ENCODE measurements around the gene CXCR6. TPM values are rescaled to one million over a fixed set of nuclear protein-coding genes. Genes with fewer than 3 reads are reported as not detected.

CXCR6 gene
- 1 to 10 TPM in 1 of 2 donors, under 1 TPM in 1; 0.39 to 2.6 TPM for total RNA-seq
- long read RNA-seq = 0 reads

DNA sequence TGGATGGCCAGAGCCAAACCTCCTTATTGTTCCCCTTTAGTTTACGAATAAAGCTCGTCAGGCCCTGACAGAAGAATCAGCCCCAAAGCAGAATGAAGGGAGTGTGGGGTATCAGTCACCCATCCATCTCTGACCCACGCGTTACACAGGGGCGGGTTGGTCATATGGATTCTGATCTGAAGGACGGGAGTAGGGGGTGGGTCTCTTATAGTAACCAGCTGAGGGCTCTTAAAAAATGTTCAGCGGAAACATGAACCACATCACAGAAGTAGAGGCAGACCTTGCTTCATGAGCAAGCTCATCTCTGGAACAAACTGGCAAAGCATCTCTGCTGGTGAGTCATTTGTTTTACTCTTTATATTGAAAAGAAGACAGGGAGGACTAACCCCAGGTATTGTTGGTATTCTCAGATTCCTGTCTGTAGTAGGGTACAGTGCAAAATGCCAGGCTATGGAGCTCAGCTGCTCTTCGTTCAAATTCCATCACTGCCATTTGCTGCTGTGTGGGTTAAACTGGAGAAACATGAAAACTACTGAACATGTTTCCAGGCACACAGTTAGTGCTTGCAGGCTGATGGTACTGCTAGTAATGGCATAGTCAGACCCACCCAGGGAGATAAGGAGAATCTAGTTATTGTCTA, at the start of gene CXCR6:
TSS of gene CXCR6 (plus strand) at position 258 of the 640 bp plus-strand sequence. CDS start 3,018 bp downstream, outside the sequence.
- intact Hi-C loops (cut with DNase I) = no loop called here
- DNase-seq (no peak), ATAC-seq (no peak)

DNA sequence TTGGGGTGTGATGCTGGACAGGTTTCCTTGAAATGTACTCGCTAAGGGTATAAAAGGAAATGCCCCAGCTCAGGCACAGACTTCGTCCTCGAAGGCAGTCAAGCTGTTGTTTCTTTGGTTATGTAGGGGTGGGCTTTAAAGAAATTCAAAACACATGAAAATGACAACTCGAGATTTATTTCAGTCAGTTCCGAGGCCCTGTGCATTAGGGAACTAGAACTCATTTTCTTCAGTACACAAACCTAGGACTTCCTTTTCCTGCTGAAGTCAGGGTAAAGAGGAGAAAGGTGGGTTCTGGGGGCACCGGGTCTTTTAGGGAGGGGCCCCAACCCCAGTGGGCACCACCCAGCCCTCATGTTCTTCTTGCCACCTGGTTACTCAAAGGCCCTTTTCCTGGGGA, 49.2 kb upstream of the CXCR6 start:
- no peak for ATAC-seq

GRCh38 chr3:45895686-45896468, 47.4 kb upstream of the CXCR6 start:
- intact Hi-C loops (cut with DNase I) = no loop called here
- DNase-seq (no peak), ATAC-seq (no peak)

More for the DNA sequence above, 49.2 kb upstream of the CXCR6 start:
- no peak for DNase-seq
- intact Hi-C loops (cut with DNase I) = no loop called here

- ATAC-seq (no peak), DNase-seq (no peak)
- intact Hi-C loops (cut with DNase I) = no loop called here
Measured at GRCh38 chr3:45896956-45897355, 46.3 kb upstream of the CXCR6 start.

GRCh38 chr3:45904931-45905330, 38.3 kb upstream of the CXCR6 start:
- intact Hi-C loops (cut with DNase I) = no loop called here
- ATAC-seq = no peak
- DNase-seq = no peak

DNA sequence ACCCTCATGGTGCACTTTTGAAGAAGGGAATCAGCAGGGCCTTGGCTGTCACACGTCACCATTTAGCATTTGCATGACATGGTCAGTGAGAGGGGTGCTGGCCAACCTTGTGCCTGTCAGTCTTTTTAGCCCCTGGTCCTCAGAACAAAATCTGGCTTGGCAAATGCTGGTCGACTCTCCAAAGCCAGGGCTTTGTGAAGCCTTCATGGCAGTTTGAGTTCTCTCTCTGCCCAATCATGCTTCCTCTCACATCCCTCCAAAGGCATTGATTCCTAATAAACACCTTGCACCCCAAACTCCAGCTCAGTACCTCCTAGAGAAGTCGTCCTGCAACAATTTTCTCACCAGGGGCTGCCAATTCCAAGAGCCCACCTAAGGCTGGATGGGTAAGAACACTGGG, 37.5 kb upstream of the CXCR6 start:
- DNase-seq (no peak), ATAC-seq (no peak)
- intact Hi-C loops (cut with DNase I) = no loop called here

DNA sequence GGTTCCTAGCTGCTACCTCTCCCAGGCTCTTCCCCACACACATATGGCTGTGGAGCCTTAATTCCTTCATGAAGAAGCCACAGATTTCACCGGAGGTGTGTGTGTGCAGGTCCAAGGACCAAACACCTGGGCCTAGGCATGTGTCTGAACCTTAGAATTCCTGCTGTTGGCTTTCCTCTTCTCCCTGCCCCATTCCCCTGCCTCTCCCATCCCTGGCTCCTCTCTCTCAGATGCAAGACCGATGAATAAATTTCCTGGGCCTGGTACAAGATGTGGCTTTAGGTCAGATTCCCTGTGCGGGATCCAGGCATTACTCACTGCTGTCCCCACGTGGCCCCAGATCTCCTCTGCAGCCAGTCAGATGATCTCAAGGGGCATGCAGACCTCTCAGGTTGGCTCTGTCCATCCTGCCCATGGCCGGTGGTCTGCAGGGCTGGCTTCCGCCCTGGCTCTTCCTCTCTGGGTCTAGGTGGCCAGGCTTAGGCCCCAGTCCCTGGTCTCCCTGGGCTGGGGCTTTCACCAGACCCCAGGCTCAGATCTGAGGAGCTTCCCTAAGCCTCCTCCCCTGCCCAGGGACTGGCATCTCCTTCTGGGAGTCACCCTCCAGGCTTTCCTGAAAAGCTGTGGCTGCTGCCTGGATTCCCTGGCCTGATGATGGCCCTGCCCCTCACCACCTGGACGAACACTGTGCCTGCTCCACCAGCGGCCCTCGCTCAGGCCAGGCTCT, 36.4 kb upstream of the CXCR6 start:
- ATAC-seq (peak in 1 of 2 donors; percentile 67), DNase-seq (peak; percentile 29)

DNA sequence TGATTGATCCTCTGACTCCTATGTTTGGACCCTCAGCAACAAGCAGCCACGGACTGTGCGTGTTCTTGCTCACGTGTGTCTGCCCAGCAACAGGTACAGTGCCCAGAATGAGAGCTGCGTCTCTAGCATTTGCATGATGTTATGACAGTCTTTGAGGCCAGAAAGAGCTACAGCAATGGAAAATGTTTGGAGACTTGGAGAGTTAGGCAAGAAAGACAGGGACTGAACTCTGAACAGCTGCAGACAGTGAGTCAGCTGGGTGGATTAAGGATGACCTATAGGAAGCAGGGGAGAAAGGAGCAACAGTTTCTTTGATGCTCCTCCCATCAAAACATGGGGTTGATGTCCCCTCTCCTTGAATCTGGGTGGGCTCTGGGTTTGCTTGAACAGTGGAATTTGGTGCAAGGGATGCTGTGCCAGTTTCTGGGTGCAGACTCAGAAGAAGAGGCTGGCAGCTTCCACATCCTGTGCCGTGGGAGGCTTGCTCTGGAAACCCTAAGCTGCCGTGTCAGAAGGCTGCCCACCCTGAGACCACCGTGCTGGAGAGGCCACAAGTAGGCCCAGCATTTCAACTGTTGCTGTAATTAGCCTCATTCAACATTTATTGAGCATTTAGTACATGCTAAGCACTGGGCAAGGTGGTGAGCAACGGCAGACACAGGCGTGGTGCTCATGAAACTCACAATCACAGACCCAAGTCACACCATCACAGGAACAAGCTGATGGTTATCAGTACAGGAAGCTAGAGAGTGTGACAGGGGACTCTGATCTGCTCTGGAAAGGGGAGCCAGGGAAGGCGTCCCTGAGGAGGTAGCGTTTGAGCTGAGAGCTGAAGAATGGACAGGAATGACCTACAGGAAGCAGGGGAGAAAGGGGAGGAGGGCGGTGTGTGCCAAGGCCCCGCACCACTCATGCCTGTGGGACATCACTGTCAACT, 35.2 kb upstream of the CXCR6 start:
- DNase-seq (no peak), ATAC-seq (no peak)
- intact Hi-C loops (cut with DNase I) = no loop called here

More for the DNA sequence above, 36.4 kb upstream of the CXCR6 start:
- intact Hi-C loops (cut with DNase I) = no loop called here

DNA sequence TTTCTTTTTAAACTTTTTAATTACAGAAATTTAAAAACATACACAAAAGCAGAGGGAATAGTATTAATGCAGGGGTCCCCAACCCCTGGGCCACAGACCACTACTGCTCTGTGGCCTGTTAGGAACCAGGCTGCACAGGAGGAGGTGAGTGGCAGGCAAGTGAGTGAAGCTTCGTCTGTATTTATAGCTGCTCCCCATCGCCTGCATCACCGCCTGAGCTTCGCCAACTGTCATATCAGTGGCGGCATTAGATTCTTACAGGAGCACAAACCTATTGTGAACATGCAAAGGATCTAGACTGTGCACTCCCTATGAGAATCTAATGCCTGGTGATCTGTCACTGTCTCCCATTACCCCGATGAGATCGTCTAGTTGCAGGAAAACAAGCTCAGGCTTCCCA, 34.5 kb upstream of the CXCR6 start:
- intact Hi-C loops (cut with DNase I) = no loop called here
- DNase-seq (no peak), ATAC-seq (no peak)

DNA sequence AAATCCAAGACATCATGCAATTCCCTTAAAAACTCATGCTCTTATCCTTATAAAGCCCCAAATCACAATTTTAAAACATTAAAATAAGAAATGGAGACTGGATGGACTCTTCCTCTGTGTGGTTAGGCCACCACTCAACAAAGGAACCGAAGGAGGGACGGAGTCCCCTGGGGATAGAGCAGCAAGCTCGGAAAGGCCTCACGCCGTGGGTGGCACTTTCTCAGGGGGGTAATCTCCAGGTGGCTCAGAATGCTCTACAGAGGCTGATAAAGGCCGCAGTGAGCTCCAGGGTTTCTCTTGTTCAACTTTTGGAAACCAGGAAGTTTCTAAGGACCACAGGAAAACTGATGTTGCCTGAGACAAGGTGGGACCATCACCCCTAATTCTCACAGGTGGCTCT, 33.7 kb upstream of the CXCR6 start:
- intact Hi-C loops (cut with DNase I) = no loop called here
- ATAC-seq = no peak
- no peak for DNase-seq

- intact Hi-C loops (cut with DNase I) = no loop called here
Measured at GRCh38 chr3:45910892-45911291, 32.4 kb upstream of the CXCR6 start.

DNA sequence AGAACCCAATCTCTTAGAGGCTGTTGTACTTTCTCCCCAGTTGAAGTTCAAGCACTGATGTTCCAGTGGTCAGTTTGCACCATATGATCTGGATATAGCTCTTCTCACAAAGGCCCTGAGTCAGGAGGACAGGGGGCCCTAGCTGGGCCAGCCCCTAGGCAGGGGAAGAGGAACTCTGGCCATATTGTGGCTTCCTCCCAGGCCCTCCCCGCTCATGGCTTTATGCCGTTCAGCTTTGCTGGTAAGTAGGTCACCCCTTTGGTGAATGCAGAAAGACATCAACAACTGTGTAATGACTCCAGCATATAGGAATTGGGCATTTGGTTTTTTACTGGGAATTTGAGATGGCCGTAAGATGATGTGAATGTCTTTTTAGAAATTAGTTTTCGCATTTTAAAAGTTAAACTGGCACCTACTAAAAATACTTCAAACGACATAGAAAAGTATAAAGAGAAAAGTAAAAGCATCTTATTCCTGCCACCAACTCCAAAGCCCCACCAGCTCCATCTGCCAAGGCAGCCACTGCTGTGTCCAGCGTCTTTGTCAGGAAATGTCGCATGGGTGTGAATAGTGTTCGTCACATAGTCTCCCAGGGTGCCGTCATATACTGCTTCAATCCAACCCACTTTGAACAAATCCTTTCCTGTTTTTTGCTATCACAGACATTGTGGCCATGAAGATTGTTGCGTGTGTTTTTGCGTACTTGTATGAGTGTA, 31.6 kb upstream of the CXCR6 start:
- intact Hi-C loops (cut with DNase I) = no loop called here
- no peak for DNase-seq
- ATAC-seq = no peak

More at GRCh38 chr3:45910892-45911291, 32.4 kb upstream of the CXCR6 start:
- no peak for ATAC-seq
- DNase-seq = no peak

DNA sequence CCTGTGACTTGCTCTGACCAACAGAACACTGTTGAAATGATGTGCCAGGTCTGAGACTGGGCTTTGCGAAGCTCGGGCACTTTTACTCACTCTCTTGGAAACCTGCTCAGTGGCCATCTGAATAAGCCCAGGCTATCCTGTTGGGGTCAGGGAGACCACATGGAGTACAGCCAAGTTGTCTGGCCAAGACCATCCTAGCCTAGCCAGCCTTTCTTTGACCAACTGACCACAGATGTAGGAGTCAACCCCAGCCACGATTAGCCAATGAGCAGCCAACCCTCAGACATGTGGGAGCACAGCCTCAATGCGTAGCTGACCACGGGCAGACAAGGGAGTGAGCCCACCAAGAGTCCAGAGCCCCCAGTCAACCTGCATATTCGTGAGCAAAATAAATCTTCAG, 30.8 kb upstream of the CXCR6 start:
- no peak for ATAC-seq
- DNase-seq = no peak
- intact Hi-C loops (cut with DNase I) = no loop called here

GRCh38 chr3:45914362-45915058, 28.8 kb upstream of the CXCR6 start:
- DNase-seq (no peak), ATAC-seq (no peak)
- intact Hi-C loops (cut with DNase I) = no loop called here

- intact Hi-C loops (cut with DNase I) = no loop called here
- DNase-seq = no peak
- ATAC-seq = no peak
Measured at GRCh38 chr3:45915059-45915439, 28.2 kb upstream of the CXCR6 start.

GRCh38 chr3:45915518-45916231, 27.6 kb upstream of the CXCR6 start:
- peak; percentile 48 to 70 for ATAC-seq
- no peak for DNase-seq
- intact Hi-C loops (cut with DNase I) = no loop called here

Measured in left cardiac atrium (tissue), 4 donors.